Activated B cell treated with CpG ODN at 0.5 μM for 24 hours (primary cell): ENCODE results near the gene ANKMY1. TPM values are rescaled to one million over a fixed set of nuclear protein-coding genes. Genes with fewer than 3 reads are reported as not detected.

Experiments used
- ATAC-seq: fragments of 200-7000 bp; cut with Tn5 transposase; one replicate; pipeline ENCODE4 v1.10.0; 2021; ENCODE audit warnings: low read depth, mild to moderate bottlenecking, moderate library complexity
- CTCF ChIA-PET: fragments of 350-600 bp; sonication (Branson Sonifier 250); formaldehyde crosslinking; loops from one replicate; lab custom pipeline; 2021; ENCODE audit warnings: antibody characterized with exemption; lab: Charles Lee
- POLR2A ChIA-PET: fragments of 350-600 bp; sonication (Branson Sonifier 250); formaldehyde crosslinking; loops from one replicate; lab custom pipeline; 2021; ENCODE audit warnings: antibody characterized with exemption; lab: Charles Lee
- DNase-seq: peaks from one replicate; pipeline ENCODE4 v3.0.0; 2022
- H3K27ac Mint-ChIP-seq: one replicate; pipeline ENCODE4 v1.8.0; 2020; ENCODE audit warnings: mixed read lengths
- H3K27me3 Mint-ChIP-seq: one replicate; pipeline ENCODE4 v1.8.0; 2021; ENCODE audit warnings: mixed read lengths
- H3K36me3 Mint-ChIP-seq: one replicate; pipeline ENCODE4 v1.8.0; 2021; ENCODE audit warnings: low read depth, mixed read lengths
- H3K4me1 Mint-ChIP-seq: one replicate; pipeline ENCODE4 v1.8.0; 2021; ENCODE audit warnings: mixed read lengths
- H3K4me3 Mint-ChIP-seq: one replicate; pipeline ENCODE4 v1.8.0; 2020; ENCODE audit warnings: mild to moderate bottlenecking, mixed read lengths
- H3K9me3 Mint-ChIP-seq: one replicate; pipeline ENCODE4 v1.8.0; 2020; ENCODE audit warnings: mixed read lengths
- CTCF ChIP-seq: fragments of 200-600 bp; IDR thresholded peaks from one replicate; pipeline ENCODE4 v1.8.0; 2022; ENCODE audit warnings: antibody characterized with exemption, mild to moderate bottlenecking
- intact Hi-C: fragments of 100-400 bp; cut with micrococcal nuclease; formaldehyde crosslinking; loops from one replicate; pipeline ENCODE4 v1.15.1; 2024
- total RNA-seq: library from RNA; stranded (reverse); gene quantifications from 2 replicates; pipeline ENCODE4 v1.2.3, GENCODE V29; 2022

Gene ANKMY1
- total RNA-seq, 1 donor from 2014 or later: 40.4 TPM

GRCh38 chr2:240494194-240494793 is 63.5 kb downstream of the ANKMY1 start:
- no peaks in the 10 kb centered on the region for H3K4me1 Mint-ChIP-seq
- CTCF ChIA-PET: no interaction called here
- ATAC-seq (no peak), DNase-seq (no peak)
- H3K9me3 Mint-ChIP-seq: peaks cover 18% of the 10 kb centered on the region
- no peaks in the 10 kb centered on the region for H3K27me3 Mint-ChIP-seq
- intact Hi-C loops: no loop called here
- H3K4me3 Mint-ChIP-seq: no peak overlapping the region
- POLR2A ChIA-PET: no interaction called here
- no peak overlapping the region for H3K27ac Mint-ChIP-seq
- TF ChIP-seq CTCF: no peak
- peaks cover 49% of the 10 kb centered on the region for H3K36me3 Mint-ChIP-seq

GRCh38 chr2:240491483-240491882 is 66.3 kb downstream of the ANKMY1 start:
- no peak for DNase-seq
- H3K27me3 Mint-ChIP-seq: no peaks in the 10 kb centered on the region
- H3K4me3 Mint-ChIP-seq: no peak overlapping the region
- ATAC-seq: no peak
- CTCF ChIA-PET: no interaction called here
- peaks cover 36% of the 10 kb centered on the region for H3K36me3 Mint-ChIP-seq
- no peak for TF ChIP-seq CTCF
- H3K27ac Mint-ChIP-seq: no peak overlapping the region
- intact Hi-C loops: no loop called here
- POLR2A ChIA-PET: no interaction called here
- H3K4me1 Mint-ChIP-seq: no peaks in the 10 kb centered on the region
- peaks cover 37% of the 10 kb centered on the region for H3K9me3 Mint-ChIP-seq

GRCh38 chr2:240482141-240482540 is 75.6 kb downstream of the ANKMY1 start:
- ATAC-seq (no peak), DNase-seq (no peak)
- no peak for TF ChIP-seq CTCF
- Mint-ChIP-seq H3K9me3 (peaks cover 8% of the 10 kb centered on the region), H3K4me3 (no peak overlapping the region), H3K4me1 (peaks cover 4% of the 10 kb centered on the region), H3K27ac (no peak overlapping the region), H3K36me3 (peaks cover 18% of the 10 kb centered on the region), H3K27me3 (no peaks in the 10 kb centered on the region)
- ChIA-PET POLR2A (no interaction called here), CTCF (no interaction called here)
- intact Hi-C loops: no loop called here

GRCh38 chr2:240481720-240482119 is 76.1 kb downstream of the ANKMY1 start:
- peaks cover 5% of the 10 kb centered on the region for H3K9me3 Mint-ChIP-seq
- ATAC-seq (no peak), DNase-seq (no peak)
- H3K4me3 Mint-ChIP-seq: no peak overlapping the region
- no peaks in the 10 kb centered on the region for H3K27me3 Mint-ChIP-seq
- no peak overlapping the region for H3K27ac Mint-ChIP-seq
- peaks cover 4% of the 10 kb centered on the region for H3K4me1 Mint-ChIP-seq
- CTCF ChIA-PET: no interaction called here
- peaks cover 15% of the 10 kb centered on the region for H3K36me3 Mint-ChIP-seq
- TF ChIP-seq CTCF: no peak
- POLR2A ChIA-PET: no interaction called here
- intact Hi-C loops: no loop called here

- Mint-ChIP-seq H3K36me3 (peaks cover 18% of the 10 kb centered on the region), H3K9me3 (peaks cover 10% of the 10 kb centered on the region), H3K4me1 (peaks cover 4% of the 10 kb centered on the region), H3K27ac (no peak overlapping the region), H3K4me3 (no peak overlapping the region), H3K27me3 (no peaks in the 10 kb centered on the region)
- TF ChIP-seq CTCF: no peak
- DNase-seq (no peak), ATAC-seq (no peak)
- intact Hi-C loops: no loop called here
- CTCF ChIA-PET: no interaction called here
- POLR2A ChIA-PET: no interaction called here
These were observed 76.8 kb downstream of the ANKMY1 start for GRCh38 chr2:240480834-240481623.
